B cell (primary cell): ENCODE results near the gene TMC5. TPM values are rescaled to one million over a fixed set of nuclear protein-coding genes. Genes with fewer than 3 reads are reported as not detected.

ENCODE experiments used
- ATAC-seq: fragments of 200-7000 bp; cut with Tn5 transposase; one replicate; pipeline ENCODE4 v1.10.0; 2021; ENCODE audit warnings: low read depth, mild to moderate bottlenecking, moderate number of reproducible peaks, moderate library complexity
- CTCF ChIA-PET: fragments of 350-600 bp; sonication (Branson Sonifier 250); formaldehyde crosslinking; loops from one replicate; lab custom pipeline; 2021; ENCODE audit warnings: antibody characterized with exemption, inconsistent platforms; lab: Charles Lee
- POLR2A ChIA-PET: fragments of 350-600 bp; sonication (Branson Sonifier 250); formaldehyde crosslinking; loops from one replicate; lab custom pipeline; 2021; ENCODE audit warnings: antibody characterized with exemption; lab: Charles Lee
- DNase-seq: peaks from one replicate; pipeline ENCODE4 v3.0.0; 2013
- H2AFZ ChIP-seq: 2 replicates; pipeline ENCODE4 v1.6.1; 2012; ENCODE audit warnings: mild to moderate bottlenecking, low read depth, low read length; ENCODE audit not compliant: insufficient read depth, poor library complexity, severe bottlenecking
- H3K27ac ChIP-seq, 2 donors: 1 replicate in 1 of 2; 2 replicates in 1 of 2; pipeline ENCODE4 v1.5.1; 2012 to 2013; ENCODE audit warnings: low read length in 2 of 2, mild to moderate bottlenecking in 2 of 2, moderate library complexity in 1 of 2
- H3K27me3 ChIP-seq, 4 experiments: fragments of 200-600 bp in 1 of 4; sonication (generic) in 1 of 4; replicated peaks in 1 of 4; 1 replicate in 2 of 4; 2 replicates in 2 of 4; pipeline versions ENCODE4 v1.6.1 to v1.7.0; 2013 to 2016; ENCODE audit warnings: low read length in 3 of 4, mild to moderate bottlenecking in 2 of 4, mixed read lengths in 1 of 4, moderate library complexity in 1 of 4; ENCODE audit not compliant: insufficient read depth in 4 of 4, control insufficient read depth in 3 of 4; ENCODE audit errors: control extremely low read depth in 1 of 4
- H3K36me3 ChIP-seq, 2 experiments: replicated peaks in 1 of 2; 1 replicate in 1 of 2; 2 replicates in 1 of 2; pipeline versions ENCODE4 v1.6.1 to v1.7.1; 2013; ENCODE audit warnings: low read length in 1 of 2; ENCODE audit not compliant: insufficient read depth in 2 of 2, control insufficient read depth in 1 of 2; ENCODE audit errors: control extremely low read depth in 1 of 2, extremely low read depth in 1 of 2
- H3K4me1 ChIP-seq, 2 donors: fragments of 200-600 bp in 1 of 2; sonication (generic) in 1 of 2; 1 replicate in 1 of 2; 2 replicates in 1 of 2; pipeline versions ENCODE4 v1.5.1 to v1.6.1; 2013 to 2017; ENCODE audit warnings: low read length in 2 of 2; ENCODE audit not compliant: control insufficient read depth in 2 of 2, insufficient read depth in 2 of 2
- H3K4me2 ChIP-seq: replicated peaks from 2 replicates; pipeline ENCODE3; 2012; ENCODE audit warnings: mild to moderate bottlenecking, low read depth, low read length; ENCODE audit not compliant: poor library complexity, severe bottlenecking
- H3K4me3 ChIP-seq, 5 experiments: fragments of 200-600 bp in 1 of 5; sonication (generic) in 1 of 5; 1 replicate in 3 of 5; 2 replicates in 2 of 5; pipeline versions ENCODE4 v1.5.1 to v1.7.0; 2011 to 2016; ENCODE audit warnings: low read length in 4 of 5, mild to moderate bottlenecking in 4 of 5, low read depth in 2 of 5, control low read depth in 1 of 5, moderate library complexity in 1 of 5; ENCODE audit not compliant: insufficient read depth in 1 of 5; ENCODE audit errors: control extremely low read depth in 1 of 5, extremely low read depth in 1 of 5
- H3K79me2 ChIP-seq: fragments of 200-600 bp; sonication (generic); one replicate; pipeline ENCODE4 v1.6.0; 2016; ENCODE audit warnings: low read length; ENCODE audit not compliant: control insufficient read depth, insufficient read depth
- H3K9ac ChIP-seq: fragments of 200-600 bp; sonication (generic); 2 replicates; pipeline ENCODE4 v1.6.1; 2017; ENCODE audit warnings: mild to moderate bottlenecking, low read length, moderate library complexity
- H3K9me3 ChIP-seq, 3 donors: one replicate each; pipeline versions ENCODE4 v1.6.1 to v1.7.1; 2013; ENCODE audit warnings: low read length in 2 of 3; ENCODE audit not compliant: control insufficient read depth in 2 of 3, insufficient read depth in 1 of 3; ENCODE audit errors: control extremely low read depth in 1 of 3
- H4K20me1 ChIP-seq: 2 replicates; pipeline ENCODE4 v1.6.0; 2012; ENCODE audit warnings: mild to moderate bottlenecking, low read length; ENCODE audit not compliant: insufficient read depth, control insufficient read depth, poor library complexity, severe bottlenecking
- H3K27ac Mint-ChIP-seq: one replicate; pipeline ENCODE4 v1.8.0; 2021; ENCODE audit warnings: mixed read lengths
- H3K27me3 Mint-ChIP-seq: one replicate; pipeline ENCODE4 v1.8.0; 2021; ENCODE audit warnings: mixed read lengths
- H3K4me1 Mint-ChIP-seq: one replicate; pipeline ENCODE4 v1.8.0; 2021; ENCODE audit warnings: mixed read lengths
- H3K4me3 Mint-ChIP-seq: one replicate; pipeline ENCODE4 v1.8.0; 2021; ENCODE audit warnings: mixed read lengths
- H3K9me3 Mint-ChIP-seq: one replicate; pipeline ENCODE4 v1.8.0; 2022; ENCODE audit warnings: mixed read lengths; ENCODE audit not compliant: insufficient read depth
- CTCF ChIP-seq: fragments of 200-600 bp; IDR thresholded peaks from one replicate; pipeline ENCODE4 v1.8.0; 2022; ENCODE audit warnings: antibody characterized with exemption, mild to moderate bottlenecking
- EZH2 ChIP-seq: IDR thresholded peaks from 2 replicates; pipeline ENCODE4 v1.6.1; 2012; ENCODE audit warnings: borderline replicate concordance, low read depth, mild to moderate bottlenecking, moderate library complexity, low read length; ENCODE audit not compliant: insufficient read depth, poor library complexity, severe bottlenecking
- WGBS: methylation state at CpG from one replicate; pipeline ENCODE4 v1.1.5; 2013; ENCODE audit warnings: missing lambda C conversion rate; ENCODE audit not compliant: insufficient coverage; 5-methylcytosine and 5-hydroxymethylcytosine counted together
- intact Hi-C: fragments of 100-400 bp; cut with micrococcal nuclease; formaldehyde crosslinking; loops from one replicate; pipeline ENCODE4 v1.10.0; 2022
- polyA plus RNA-seq: library from polyadenylated mRNA; depleted of rRNA; stranded (reverse); fragments of >200 nt; gene quantifications from 2 replicates; pipeline ENCODE4 v1.2.3, GENCODE V29; 2012
- total RNA-seq, 2 donors: library from RNA; stranded (reverse); fragments of 120-200 nt in 1 of 2; gene quantifications; 1 replicate in 1 of 2; 2 replicates in 1 of 2; pipeline versions ENCODE4 v1.2.3 to v1.2.4, GENCODE V29; 2013 to 2022

Gene TMC5
- total and polyA plus RNA-seq, 2 donors (not counting 1 experiment from before 2014, with no cell fraction given) = not detected

DNA sequence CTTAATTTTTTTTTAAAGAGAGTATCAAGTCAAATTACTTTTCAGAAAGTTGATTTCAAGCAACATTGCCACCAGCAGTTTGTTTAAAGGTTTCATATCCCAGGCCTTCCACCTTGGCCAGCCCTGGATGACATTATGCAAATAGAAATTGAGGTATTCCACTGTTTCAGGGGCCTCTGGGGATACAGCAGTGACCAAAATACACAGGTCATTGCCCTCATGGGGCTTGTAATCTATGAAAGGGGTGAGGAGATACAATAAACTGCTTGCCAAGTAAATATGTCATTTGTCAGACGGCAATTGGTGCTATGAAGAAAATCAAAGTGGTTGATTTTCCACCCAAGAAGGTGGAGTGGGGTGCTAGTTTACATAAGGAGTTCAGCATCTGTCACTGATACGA, 37.8 kb upstream of the TMC5 start:
- H3K4me1 Mint-ChIP-seq = no peaks in the 10 kb centered on the region
- H3K27me3 Mint-ChIP-seq = peaks cover 14% of the 10 kb centered on the region
- Histone ChIP-seq H2AFZ (no peak overlapping the region), H3K27me3 (peaks cover 0 to 20% (median 0%) of the 10 kb centered on the region in 4 experiments), H3K4me1 (no peaks in the 10 kb centered on the region), H4K20me1 (no peaks in the 10 kb centered on the region), H3K27ac (no peak overlapping the region), H3K4me3 (no peak overlapping the region), H3K4me2 (no peak overlapping the region), H3K79me2 (no peaks in the 10 kb centered on the region), H3K36me3 (no peaks in the 10 kb centered on the region), H3K9me3 (no peaks in the 10 kb centered on the region), H3K9ac (no peak overlapping the region)
- DNase-seq (no peak), ATAC-seq (no peak)
- H3K4me3 Mint-ChIP-seq = no peak overlapping the region
- 29% methylated on average over 2 of the region's 2 CpGs for WGBS
- intact Hi-C loops = no loop called here
- no peak overlapping the region for H3K27ac Mint-ChIP-seq
- TF ChIP-seq EZH2 = no peak
- H3K9me3 Mint-ChIP-seq = no peaks in the 10 kb centered on the region
- ChIA-PET CTCF (interaction anchor here (11.8 kb wide), 1 partner anchor 293 kb away, joined by 122 read pairs; no protein-coding TSS in a partner anchor), POLR2A (no interaction called here)

GRCh38 chr16:19380328-19380727, 37.4 kb upstream of the TMC5 start:
- TF ChIP-seq EZH2 (no peak), CTCF (no peak)
- ChIA-PET POLR2A (interaction anchor here (0.6 kb wide), 1 partner anchor 338 kb away, joined by 3 read pairs; no protein-coding TSS in a partner anchor), CTCF (interaction anchor here (11.8 kb wide), 1 partner anchor 293 kb away, joined by 122 read pairs; no protein-coding TSS in a partner anchor)
- no peak overlapping the region for H3K27ac Mint-ChIP-seq
- no peak overlapping the region for H3K4me3 Mint-ChIP-seq
- intact Hi-C loops = no loop called here
- Histone ChIP-seq H3K4me3 (no peak overlapping the region), H4K20me1 (no peaks in the 10 kb centered on the region), H2AFZ (no peak overlapping the region), H3K79me2 (no peaks in the 10 kb centered on the region), H3K4me2 (no peak overlapping the region), H3K4me1 (no peaks in the 10 kb centered on the region), H3K9ac (no peak overlapping the region), H3K27ac (no peak overlapping the region), H3K27me3 (peaks cover 0 to 20% (median 0%) of the 10 kb centered on the region in 4 experiments), H3K9me3 (no peaks in the 10 kb centered on the region), H3K36me3 (no peaks in the 10 kb centered on the region)
- WGBS = 17% methylated on average over 2 of the region's 3 CpGs
- ATAC-seq = no peak
- H3K27me3 Mint-ChIP-seq = peaks cover 19% of the 10 kb centered on the region
- no peaks in the 10 kb centered on the region for H3K4me1 Mint-ChIP-seq
- no peak for DNase-seq
- no peaks in the 10 kb centered on the region for H3K9me3 Mint-ChIP-seq
